GM12878 (cell line): Measurements from ENCODE around the gene RUVBL2. TPM values are rescaled to one million over a fixed set of nuclear protein-coding genes. Genes with fewer than 3 reads are reported as not detected.

Experiments
- ATAC-seq: fragments of 200-7000 bp; cut with Tn5 transposase; 3 replicates; pipeline ENCODE4 v1.9.1; 2020; ENCODE audit warnings: mild to moderate bottlenecking, moderate library complexity
- BruUV-seq: library from RNA; stranded (reverse); fragments of 400-500 nt; replicated peaks from 2 replicates; lab custom pipeline; 2021; lab: Mats Ljungman, UMichigan
- CTCF ChIA-PET: fragments of 300-600 bp; sonication (Branson Sonifier 250); formaldehyde crosslinking; extraction: SDS; loops from one replicate; lab custom pipeline; 2021; ENCODE audit warnings: inconsistent platforms; lab: Yijun Ruan, JAX
- POLR2A ChIA-PET: fragments of 350-600 bp; formaldehyde crosslinking; extraction: SDS; loops from one replicate; lab custom pipeline; 2021; ENCODE audit warnings: inconsistent platforms; lab: Charles Lee
- RAD21 ChIA-PET: fragments of 300-600 bp; sonication (Branson Sonifier 250); formaldehyde crosslinking; loops from one replicate; lab custom pipeline; 2023; ENCODE audit warnings: antibody characterized with exemption; ENCODE audit not compliant: unreplicated experiment; lab: Charles Lee
- SMC1A ChIA-PET: fragments of 300-600 bp; sonication (Branson Sonifier 250); formaldehyde crosslinking; loops from one replicate; lab custom pipeline; 2023; ENCODE audit not compliant: unreplicated experiment, uncharacterized antibody; lab: Charles Lee
- DNase-seq: peaks from one replicate; pipeline ENCODE4 v3.0.0-alpha.2; 2011; ENCODE audit warnings: low read depth, low spot score
- FAIRE-seq: peaks from 3 replicates; lab custom pipeline; 2011; peaks lifted over from hg19 to GRCh38; lab: Jason Lieb, UNC
- H2AFZ ChIP-seq: 2 replicates; pipeline ENCODE4 v1.6.0; 2011; ENCODE audit warnings: low read depth, low read length, control low read depth; ENCODE audit not compliant: control insufficient read depth
- H3K27ac ChIP-seq: 2 replicates; pipeline ENCODE4 v1.5.1; 2011; ENCODE audit warnings: control low read depth; ENCODE audit not compliant: control insufficient read depth, insufficient read depth
- H3K27me3 ChIP-seq, 2 experiments: replicated peaks in 1 of 2; 2 replicates each; pipeline versions ENCODE4 v1.6.0 to v1.6.1; 2011; ENCODE audit warnings: low read length in 1 of 2; ENCODE audit not compliant: control insufficient read depth in 2 of 2, insufficient read depth in 2 of 2
- H3K36me3 ChIP-seq, 2 experiments: 2 replicates each; pipeline ENCODE4 v1.5.1; 2011; ENCODE audit warnings: low read length in 1 of 2; ENCODE audit not compliant: control insufficient read depth in 2 of 2, insufficient read depth in 2 of 2
- H3K4me1 ChIP-seq: 2 replicates; pipeline ENCODE4 v1.6.1; 2011; ENCODE audit warnings: mild to moderate bottlenecking, low read length, moderate library complexity, mixed read lengths; ENCODE audit not compliant: control insufficient read depth, insufficient read depth
- H3K4me2 ChIP-seq: 2 replicates; pipeline ENCODE4 v1.6.0; 2011; ENCODE audit warnings: control low read depth; ENCODE audit not compliant: control insufficient read depth, insufficient read depth
- H3K4me3 ChIP-seq: fragments of 200-600 bp; sonication (generic); 2 replicates; pipeline ENCODE4 v1.5.1; 2016
- H3K79me2 ChIP-seq: 2 replicates; pipeline ENCODE4 v1.6.0; 2011; ENCODE audit warnings: low read length; ENCODE audit not compliant: control insufficient read depth, insufficient read depth
- H3K9ac ChIP-seq: 2 replicates; pipeline ENCODE4 v1.8.0; 2011; ENCODE audit warnings: low read length, control low read depth, mixed read lengths; ENCODE audit not compliant: control insufficient read depth, insufficient read depth
- H3K9me3 ChIP-seq: replicated peaks from 3 replicates; pipeline ENCODE4 v1.5.1; 2011; ENCODE audit warnings: mild to moderate bottlenecking, low read length; ENCODE audit not compliant: control insufficient read depth, insufficient read depth
- H4K20me1 ChIP-seq: 2 replicates; pipeline ENCODE4 v1.6.0; 2011; ENCODE audit not compliant: control insufficient read depth, insufficient read depth
- CBX5 ChIP-seq: sonication (generic); IDR thresholded peaks from 2 replicates; pipeline ENCODE4 v1.6.1; 2016; ENCODE audit warnings: low read depth, moderate library complexity, mild to moderate bottlenecking, inconsistent platforms
- CUX1 ChIP-seq: IDR thresholded peaks from 2 replicates; pipeline ENCODE4 v1.6.1; 2012; ENCODE audit warnings: improper control_type of control experiment, low read depth, low read length; ENCODE audit not compliant: insufficient replicate concordance
- EGR1 ChIP-seq, 2 experiments: IDR thresholded peaks; 1 replicate in 1 of 2; 2 replicates in 1 of 2; pipeline ENCODE4 v1.6.1; 2011 to 2012; ENCODE audit warnings: low read depth in 2 of 2, low read length in 2 of 2, borderline replicate concordance in 1 of 2, mild to moderate bottlenecking in 1 of 2, moderate library complexity in 1 of 2
- KAT2A ChIP-seq: conservative IDR thresholded peaks from 2 replicates; pipeline ENCODE4 v1.6.1; 2011; ENCODE audit warnings: low read depth, low read length; ENCODE audit not compliant: control insufficient read depth
- LARP7 ChIP-seq: fragments of 450-650 bp; IDR thresholded peaks from 2 replicates; pipeline ENCODE4 v1.6.1; 2017; ENCODE audit warnings: mild to moderate bottlenecking
- RCOR1 ChIP-seq: conservative IDR thresholded peaks from 2 replicates; pipeline ENCODE4 v1.6.1; 2012; ENCODE audit warnings: low read depth, low read length, improper control_type of control experiment
- RELB ChIP-seq: fragments of 450-650 bp; IDR thresholded peaks from 2 replicates; pipeline ENCODE4 v1.6.1; 2017; ENCODE audit warnings: low read depth, mild to moderate bottlenecking, moderate library complexity
- SRF ChIP-seq, 2 experiments: IDR thresholded peaks; 2 replicates each; pipeline ENCODE4 v1.6.1; 2011; ENCODE audit warnings: low read depth in 2 of 2, low read length in 2 of 2, mild to moderate bottlenecking in 1 of 2, moderate library complexity in 1 of 2
- TCF3 ChIP-seq: IDR thresholded peaks from 2 replicates; pipeline ENCODE4 v1.6.1; 2012; ENCODE audit warnings: low read depth, mild to moderate bottlenecking, low read length, borderline replicate concordance; ENCODE audit not compliant: insufficient read depth
- WRNIP1 ChIP-seq: IDR thresholded peaks from 2 replicates; pipeline ENCODE4 v1.6.1; 2011; ENCODE audit warnings: low read depth, low read length, improper control_type of control experiment, borderline replicate concordance
- ZNF207 ChIP-seq: fragments of 450-650 bp; IDR thresholded peaks from 2 replicates; pipeline ENCODE4 v1.6.1; 2014; ENCODE audit warnings: antibody characterized with exemption, mild to moderate bottlenecking, borderline replicate concordance
- ZNF274 ChIP-seq: IDR thresholded peaks from one replicate; pipeline ENCODE4 v1.8.0; 2011; ENCODE audit not compliant: insufficient read length, insufficient read depth
- WGBS: methylation state at CpG from one replicate; pipeline ENCODE4 v1.1.6; 2016; ENCODE audit warnings: low lambda C conversion rate; ENCODE audit not compliant: insufficient replicate concordance, insufficient coverage; ENCODE audit errors: missing lambda C conversion rate; 5-methylcytosine and 5-hydroxymethylcytosine counted together
- in situ Hi-C: fragments of 300-500 bp; cut with MboI; formaldehyde crosslinking; loops from 9 replicates; pipeline ENCODE4 v1.14.3; 2018; ENCODE audit warnings: mixed read lengths
- intact Hi-C: fragments of 100-400 bp; cut with micrococcal nuclease; formaldehyde crosslinking; loops from one replicate; pipeline ENCODE4 v1.14.2; 2022; ENCODE audit not compliant: unreplicated experiment
- polyA plus RNA-seq, 11 experiments: library from polyadenylated mRNA; depleted of rRNA in 4 of 11; unstranded in 6 of 11; stranded (reverse) in 5 of 11; fragments of >200 nt; fragmentation: Nextera tagmentation in 4 of 11; fragmentation: Illumina TruSeq in 1 of 11; extraction: Ambion mirVana in 4 of 11; extraction: Trizol in 1 of 11; gene quantifications; 1 replicate in 1 of 11; 2 replicates in 10 of 11; pipeline versions ENCODE4 v1.2.1 to v1.2.3, GENCODE V29; 2011 to 2016; ENCODE audit warnings: inconsistent platforms in 2 of 11, missing spikeins in 2 of 11, low read depth in 1 of 11
- total RNA-seq, 4 experiments: library from RNA; depleted of rRNA in 3 of 4; stranded (reverse); fragments of >200 nt in 3 of 4; fragmentation: Illumina TruSeq in 1 of 4; extraction: Trizol in 1 of 4; gene quantifications; 2 replicates each; pipeline versions ENCODE4 v1.2.1 to v1.2.3, GENCODE V29; 2013 to 2021
- TF ChIP-seq, protein P1 (sequence below): fragments of 450-650 bp; conservative IDR thresholded peaks from 2 replicates; pipeline ENCODE4 v1.6.1; 2017; ENCODE audit warnings: mild to moderate bottlenecking, moderate library complexity

The RUVBL2 gene
- total and polyA plus RNA-seq, 10 of the 15 experiments (the other 5 are each of a cell fraction or from before 2014, with no cell fraction given): 33.8 to 224 (median 125) TPM

- ChIA-PET POLR2A (interaction anchor here (0.5 to 3.6 kb wide), 28 partner anchors 8 to 619 kb away, joined by 3 to 41 read pairs (median 4); partner anchors contain the start of genes ALDH16A1, BAX, CD37 and FTL), RAD21 (interaction anchor here (0.5 to 2.4 kb wide), 27 partner anchors 14 to 919 kb away, joined by 3 to 17 read pairs (median 5); partner anchors contain the start of genes BCAT2, CA11, CGB2 and DBP), CTCF (interaction anchor here (0.6 to 4.0 kb wide), 35 partner anchors 9 to 788 kb away, joined by 3 to 55 read pairs (median 5); partner anchors contain the start of genes CA11, CGB2, HSD17B14 and LHB), SMC1A (interaction anchor here (0.5 to 1.9 kb wide), 14 partner anchors 9 to 1786 kb away, joined by 3 to 11 read pairs (median 4); partner anchors contain the start of genes CA11 and FTL)
- Histone ChIP-seq H3K4me2 (peak overlapping the region; percentile 80), H3K9ac (peak overlapping the region; percentile 91), H3K9me3 (no peaks in the 10 kb centered on the region), H3K27me3 (no peaks in the 10 kb centered on the region), H3K4me1 (peaks cover 3% of the 10 kb centered on the region), H3K27ac (peak overlapping the region; percentile 86), H3K36me3 (peaks cover 0 to 7% of the 10 kb centered on the region in 2 experiments; a peak in 3 of 4 replicates), H4K20me1 (no peaks in the 10 kb centered on the region), H3K4me3 (peak overlapping the region; percentile 93), H2AFZ (peak overlapping the region; percentile 86), H3K79me2 (peaks cover 51% of the 10 kb centered on the region)
- intact Hi-C loops (no loop called here), in situ Hi-C loops (no loop called here)
- FAIRE-seq: peak; percentile 86
- DNase-seq: no peak
- no TSS peak for BruUV-seq
- WGBS: 3% methylated on average over 20 of the region's 20 CpGs
- peak; percentile 23 for ATAC-seq
- TF ChIP-seq ZNF274 (no peak), WRNIP1 (no peak), CBX5 (no peak), SRF (IDR thresholded peaks at IDR 0.05; ENCODE audit: low read depth in 2 of 2, low read length in 2 of 2) (no peak), KAT2A (no peak), LARP7 (peak; percentile 76; the same call in 1 of the 2 replicates), EGR1 (IDR thresholded peaks at IDR 0.05; ENCODE audit: borderline replicate concordance in 1 of 2, low read depth in 2 of 2, low read length in 2 of 2) (no peak), ZNF207 (no peak), RELB (no peak), TCF3 (no peak), RCOR1 (0 out of 2 replicates have a peak, but pooled peaks have one; percentile 21), CUX1 (no peak)
- TF ChIP-seq, protein P1, sequence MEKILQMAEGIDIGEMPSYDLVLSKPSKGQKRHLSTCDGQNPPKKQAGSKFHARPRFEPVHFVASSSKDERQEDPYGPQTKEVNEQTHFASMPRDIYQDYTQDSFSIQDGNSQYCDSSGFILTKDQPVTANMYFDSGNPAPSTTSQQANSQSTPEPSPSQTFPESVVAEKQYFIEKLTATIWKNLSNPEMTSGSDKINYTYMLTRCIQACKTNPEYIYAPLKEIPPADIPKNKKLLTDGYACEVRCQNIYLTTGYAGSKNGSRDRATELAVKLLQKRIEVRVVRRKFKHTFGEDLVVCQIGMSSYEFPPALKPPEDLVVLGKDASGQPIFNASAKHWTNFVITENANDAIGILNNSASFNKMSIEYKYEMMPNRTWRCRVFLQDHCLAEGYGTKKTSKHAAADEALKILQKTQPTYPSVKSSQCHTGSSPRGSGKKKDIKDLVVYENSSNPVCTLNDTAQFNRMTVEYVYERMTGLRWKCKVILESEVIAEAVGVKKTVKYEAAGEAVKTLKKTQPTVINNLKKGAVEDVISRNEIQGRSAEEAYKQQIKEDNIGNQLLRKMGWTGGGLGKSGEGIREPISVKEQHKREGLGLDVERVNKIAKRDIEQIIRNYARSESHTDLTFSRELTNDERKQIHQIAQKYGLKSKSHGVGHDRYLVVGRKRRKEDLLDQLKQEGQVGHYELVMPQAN: peak; percentile 76; the same call in 1 of the 2 replicates
Observed at GRCh38 chr19:48992581-48993174, 1.0 kb upstream of the RUVBL2 start.
